Mammary epithelial cell (primary cell): Measurements from ENCODE around the gene SLC10A1.
A peak's percentile ranks its signal among the peaks of the same experiment; 100 is the strongest.

Source experiments
- EZH2 ChIP-seq: IDR thresholded peaks from 2 replicates; pipeline ENCODE4 v1.6.1; 2012; ENCODE audit warnings: low read length, inconsistent platforms, borderline replicate concordance
- TF ChIP-seq, protein P1 (sequence below), 2 donors: IDR thresholded peaks in 1 of 2; conservative IDR thresholded peaks in 1 of 2; 2 replicates each; pipeline ENCODE4 v1.5.1; 2011 to 2012; ENCODE audit warnings: inconsistent platforms in 2 of 2, low read length in 2 of 2, mild to moderate bottlenecking in 2 of 2, control low read depth in 1 of 2, low read depth in 1 of 2; ENCODE audit not compliant: insufficient read depth in 1 of 2; ENCODE audit errors: extremely low read depth in 1 of 2

DNA sequence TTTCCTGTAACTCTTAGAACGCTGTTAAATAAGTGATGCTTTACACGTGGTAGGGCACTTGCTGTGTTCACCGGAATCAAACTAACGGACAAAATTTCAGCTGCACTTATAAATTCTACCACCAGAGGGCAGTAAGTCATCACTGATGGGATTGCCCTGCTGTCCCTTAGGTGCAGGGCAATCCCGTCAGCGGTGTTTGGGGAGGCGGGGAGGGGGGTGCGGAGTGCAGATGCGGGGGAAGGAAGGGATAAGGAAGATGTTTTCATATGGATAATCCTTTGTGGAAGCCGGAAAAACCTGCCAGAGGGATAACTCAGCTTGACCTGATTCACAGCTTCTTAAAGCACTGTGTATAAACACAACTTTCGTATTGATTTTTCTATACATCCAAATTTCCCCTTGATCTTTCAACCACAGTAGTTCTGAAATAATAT, 21.7 kb upstream of the SLC10A1 start:
- TF ChIP-seq, protein P1, sequence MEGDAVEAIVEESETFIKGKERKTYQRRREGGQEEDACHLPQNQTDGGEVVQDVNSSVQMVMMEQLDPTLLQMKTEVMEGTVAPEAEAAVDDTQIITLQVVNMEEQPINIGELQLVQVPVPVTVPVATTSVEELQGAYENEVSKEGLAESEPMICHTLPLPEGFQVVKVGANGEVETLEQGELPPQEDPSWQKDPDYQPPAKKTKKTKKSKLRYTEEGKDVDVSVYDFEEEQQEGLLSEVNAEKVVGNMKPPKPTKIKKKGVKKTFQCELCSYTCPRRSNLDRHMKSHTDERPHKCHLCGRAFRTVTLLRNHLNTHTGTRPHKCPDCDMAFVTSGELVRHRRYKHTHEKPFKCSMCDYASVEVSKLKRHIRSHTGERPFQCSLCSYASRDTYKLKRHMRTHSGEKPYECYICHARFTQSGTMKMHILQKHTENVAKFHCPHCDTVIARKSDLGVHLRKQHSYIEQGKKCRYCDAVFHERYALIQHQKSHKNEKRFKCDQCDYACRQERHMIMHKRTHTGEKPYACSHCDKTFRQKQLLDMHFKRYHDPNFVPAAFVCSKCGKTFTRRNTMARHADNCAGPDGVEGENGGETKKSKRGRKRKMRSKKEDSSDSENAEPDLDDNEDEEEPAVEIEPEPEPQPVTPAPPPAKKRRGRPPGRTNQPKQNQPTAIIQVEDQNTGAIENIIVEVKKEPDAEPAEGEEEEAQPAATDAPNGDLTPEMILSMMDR (conservative IDR thresholded peaks at IDR 0.05 in 1 of 2, IDR thresholded peaks at IDR 0.05 in 1 of 2; ENCODE audit: extremely low read depth in 1 of 2, insufficient read depth in 1 of 2, low read depth in 1 of 2, low read length in 2 of 2): peak; percentile 67 to 82
- no peak for TF ChIP-seq EZH2
